Effector CD8-positive, alpha-beta T cell (primary cell): ENCODE measurements around the gene UNC93A.
"Not testable (repeated sequence)": the region's sequence is repeated elsewhere in the genome, so short reads cannot be mapped to it uniquely, and the experiment has no call there.

Experiments
- DNase-seq: peaks from one replicate; lab custom pipeline; 2025; lab: John Stamatoyannopoulos, UW

UNC93A gene

GRCh38 chr6:167270499-167271311, 20.4 kb upstream of the UNC93A start:
- DNase-seq, result no peak

DNA sequence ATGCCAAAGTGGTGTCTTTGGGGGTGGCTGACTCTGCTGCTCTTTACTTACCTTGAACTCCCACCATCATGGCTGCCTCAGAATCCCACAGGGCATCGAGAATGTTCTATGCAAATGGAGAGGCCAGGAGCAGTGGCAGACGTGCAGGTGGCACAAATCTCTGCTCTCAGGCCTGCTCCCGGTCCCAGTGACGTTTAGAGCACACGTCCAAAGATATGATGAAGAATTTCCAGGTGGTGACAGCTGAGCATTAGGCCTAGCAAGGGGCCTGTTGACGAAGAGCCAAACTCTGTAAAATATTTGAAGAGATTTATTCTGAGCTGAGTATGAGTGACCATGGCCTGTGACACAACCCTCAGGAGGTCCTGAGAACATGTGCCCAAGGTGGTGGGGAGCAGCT, 19.0 kb upstream of the UNC93A start:
- DNase-seq, result no peak

GRCh38 chr6:167272696-167273379, 18.3 kb upstream of the UNC93A start:
- DNase-seq, result no peak

GRCh38 chr6:167274270-167274669, 16.8 kb upstream of the UNC93A start:
- DNase-seq, result no peak

GRCh38 chr6:167275001-167275400, 16.1 kb upstream of the UNC93A start:
- no peak for DNase-seq

GRCh38 chr6:167275436-167275835, 15.7 kb upstream of the UNC93A start:
- DNase-seq, result no peak

DNA sequence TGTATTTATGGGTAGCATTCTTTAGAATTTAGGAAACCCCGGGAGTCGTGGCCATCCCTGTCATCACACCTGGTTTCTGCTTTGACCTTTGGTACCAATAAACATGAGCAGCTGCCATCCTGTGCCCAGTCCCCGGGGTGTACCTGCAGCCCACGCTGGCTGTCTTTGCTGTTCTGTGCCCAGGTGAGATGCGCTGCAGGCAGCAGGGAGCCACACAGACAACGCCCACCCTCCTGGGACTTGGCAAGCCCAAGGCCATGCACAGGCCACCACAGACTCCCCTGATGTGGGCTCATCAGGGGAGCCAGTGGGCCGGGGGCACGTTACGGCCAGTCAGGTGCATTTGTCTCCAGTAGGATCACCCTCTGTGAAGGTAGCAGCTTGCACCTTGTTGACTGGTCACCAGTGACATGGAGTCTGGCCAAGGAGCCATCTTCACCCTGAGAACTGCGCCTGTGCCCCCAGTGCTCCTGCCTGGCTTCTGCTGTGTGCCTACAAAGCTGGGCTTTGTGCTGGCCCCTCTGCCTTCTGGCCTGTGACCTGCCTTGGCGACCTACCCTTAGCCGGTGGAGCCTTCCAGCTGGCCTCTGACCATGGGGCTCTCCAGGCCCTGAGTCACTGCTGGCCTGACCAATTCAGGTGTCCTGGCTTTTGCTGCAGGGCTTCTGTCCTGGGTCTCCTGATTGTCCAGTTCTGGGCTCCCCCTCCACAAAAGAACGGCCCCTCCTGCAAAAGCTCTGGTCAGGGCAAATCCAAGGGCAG, 14.2 kb upstream of the UNC93A start:
- no peak for DNase-seq

DNA sequence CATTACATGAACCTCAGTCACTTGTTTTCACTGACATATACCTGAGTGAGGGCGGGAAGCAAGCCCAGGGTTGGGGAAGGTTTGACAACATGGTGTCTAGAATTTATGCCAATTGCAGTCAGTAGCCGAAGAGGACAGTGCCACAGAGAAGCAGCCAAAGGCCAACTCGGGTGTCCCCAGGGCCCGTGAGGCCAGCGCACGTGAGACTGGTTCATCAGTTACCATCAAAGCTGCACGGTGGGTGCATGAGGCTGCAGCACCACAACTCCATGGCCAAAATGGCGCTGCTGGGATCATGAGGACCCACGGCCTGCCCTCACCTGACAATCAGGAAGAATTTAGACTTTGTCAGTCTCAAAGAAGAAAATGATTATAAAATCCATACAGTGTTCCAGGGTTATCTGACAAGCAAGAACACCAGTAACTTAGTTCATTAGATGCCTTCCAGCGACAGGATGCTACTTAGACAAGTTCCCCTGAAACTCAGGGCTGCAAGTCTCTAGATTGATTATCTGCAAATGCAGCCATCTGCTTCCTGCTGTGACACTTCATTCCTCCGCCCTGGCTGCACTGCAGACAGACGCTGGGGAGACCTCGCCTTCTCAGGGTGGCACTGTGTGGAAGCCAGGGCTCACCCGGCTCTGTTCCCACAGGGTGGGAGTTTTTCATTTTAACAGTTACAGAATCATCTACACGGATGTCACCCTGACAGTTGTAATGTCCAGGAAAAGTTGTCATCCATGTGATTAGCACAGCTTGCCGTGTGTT, 12.8 kb upstream of the UNC93A start:
- DNase-seq, result not testable (repeated sequence)

GRCh38 chr6:167279766-167280446, 11.2 kb upstream of the UNC93A start:
- no peak for DNase-seq

DNA sequence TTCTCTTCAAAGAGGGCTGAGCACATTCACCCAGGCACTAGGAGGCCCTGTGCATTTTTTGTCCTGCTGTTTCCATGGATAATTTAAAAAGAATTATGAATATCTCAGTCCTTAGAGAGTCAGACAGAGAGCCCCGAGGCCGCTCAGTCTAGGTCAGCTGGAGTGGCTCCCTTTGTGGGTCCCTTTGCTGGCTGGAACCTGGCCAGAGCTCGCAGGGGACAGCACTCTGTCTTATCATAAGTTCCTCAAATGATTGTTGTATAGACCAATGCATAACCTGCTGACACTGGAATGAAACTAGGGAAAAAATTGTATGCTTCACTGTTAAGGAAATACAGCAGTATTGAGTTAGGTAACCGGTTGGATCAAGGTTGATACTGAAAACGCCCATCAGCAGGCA, 10.6 kb upstream of the UNC93A start:
- DNase-seq, result not testable (repeated sequence)

DNA sequence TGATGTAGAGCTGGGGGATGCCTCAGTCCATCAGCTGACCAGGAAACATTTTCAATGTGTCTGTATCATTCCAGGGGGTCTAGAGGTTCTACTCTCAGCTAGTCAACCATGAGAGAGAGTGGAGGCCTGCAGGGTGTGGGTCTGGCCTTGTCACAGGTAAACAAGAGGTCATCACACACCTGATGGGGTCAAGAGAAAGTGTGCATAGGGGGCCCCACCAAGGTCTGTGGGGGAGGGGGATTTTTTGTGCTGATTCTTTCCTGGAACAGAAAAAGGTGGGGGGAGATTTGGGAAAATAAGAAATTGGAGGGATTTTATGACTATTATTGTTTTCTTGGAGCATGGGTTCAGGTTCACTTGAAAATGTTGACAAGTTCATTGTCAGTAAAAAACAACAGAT, 8.9 kb upstream of the UNC93A start:
- DNase-seq, result no peak

GRCh38 chr6:167284565-167284964, 6.5 kb upstream of the UNC93A start:
- DNase-seq, result not testable (repeated sequence)

GRCh38 chr6:167285077-167285770, 5.9 kb upstream of the UNC93A start:
- DNase-seq, result no peak

DNA sequence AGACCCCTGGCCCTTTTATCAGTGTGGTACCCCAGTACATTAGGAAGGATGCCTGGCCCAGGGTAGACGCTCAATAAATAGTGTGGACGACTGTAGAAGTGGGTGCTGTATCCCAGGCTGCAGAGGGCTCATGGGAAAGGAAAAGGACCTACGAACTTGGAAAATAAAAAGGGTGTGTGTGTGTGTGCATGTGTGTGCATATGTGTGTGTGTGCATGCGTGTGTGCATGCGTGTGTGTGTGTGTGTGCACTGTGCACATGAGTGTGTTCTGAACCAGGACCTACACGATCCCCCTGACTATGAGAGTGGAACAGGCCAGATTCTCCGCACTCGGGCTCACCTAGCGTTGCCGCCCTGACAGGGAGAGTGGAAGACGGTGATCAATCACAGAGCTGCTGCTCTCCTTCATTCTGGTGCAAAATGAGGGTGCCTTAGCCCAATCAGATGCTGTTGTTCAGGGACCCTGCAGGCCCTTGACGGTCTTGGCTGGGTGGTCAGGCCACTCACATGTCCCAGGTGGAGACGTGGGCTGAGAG, 3.5 kb upstream of the UNC93A start:
- no peak for DNase-seq

GRCh38 chr6:167288591-167289225, 2.4 kb upstream of the UNC93A start:
- not testable (repeated sequence) for DNase-seq

DNA sequence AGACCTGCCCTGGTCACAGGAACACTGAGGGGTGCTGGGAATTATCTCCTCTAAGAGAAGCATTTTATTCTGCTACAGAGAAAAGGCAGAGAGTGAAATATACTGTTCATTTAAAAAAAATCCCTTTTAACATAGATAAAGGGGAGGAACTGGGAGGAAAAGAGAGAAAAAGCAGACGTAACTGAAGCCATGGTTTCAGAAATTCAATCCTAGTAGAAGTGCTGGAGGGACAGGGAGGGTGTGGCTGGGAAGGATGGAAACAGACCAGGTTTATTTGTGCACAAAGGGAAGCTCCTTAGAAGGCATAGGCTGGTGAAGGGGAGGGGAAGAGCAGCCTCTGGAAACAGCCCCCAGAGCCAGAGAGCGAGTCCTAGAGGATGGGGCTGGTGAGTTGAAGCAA, 1.8 kb upstream of the UNC93A start:
- not testable (repeated sequence) for DNase-seq

GRCh38 chr6:167291623-167292300, 647 bp downstream of the UNC93A start:
- no peak for DNase-seq

DNA sequence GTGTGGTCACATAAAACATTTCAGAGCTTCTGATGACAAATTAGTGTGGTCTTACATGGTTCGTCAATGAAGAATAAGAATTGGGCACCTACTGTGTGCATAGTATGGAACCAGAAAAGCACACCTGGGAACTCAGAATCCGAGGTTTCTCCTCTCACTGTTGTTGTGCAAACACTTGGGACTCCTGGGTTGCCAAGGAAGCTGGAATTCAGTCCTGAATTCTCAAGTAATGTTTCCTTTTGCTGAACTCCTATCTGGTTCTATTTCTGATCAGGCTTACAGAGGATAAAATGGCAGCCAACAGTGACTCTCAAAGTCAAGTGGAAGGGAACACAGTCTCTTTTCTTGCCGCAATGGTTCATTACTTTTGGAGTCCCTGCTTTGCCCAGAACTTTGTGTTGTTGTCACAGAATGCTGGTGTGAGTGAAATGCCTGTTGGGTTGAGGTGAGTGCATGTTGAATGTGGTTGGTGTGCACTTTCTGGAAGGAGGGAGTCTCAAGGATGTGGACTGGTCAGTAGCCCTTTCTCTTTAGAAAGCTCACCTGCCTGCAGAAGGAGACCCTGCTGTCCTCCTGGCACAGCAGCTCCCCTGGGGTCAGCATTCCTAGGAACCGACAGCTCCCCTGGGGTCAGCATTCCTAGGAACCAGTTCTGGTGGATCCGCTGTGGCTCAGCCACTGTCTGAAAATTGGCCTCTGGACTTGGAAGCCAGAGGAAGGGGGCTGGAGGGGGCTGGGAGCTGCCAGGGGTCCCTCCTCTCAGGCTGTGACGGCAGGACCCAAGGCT, 1.4 kb downstream of the UNC93A start:
- no peak for DNase-seq
